ENCODE results near the gene RABIF.
"Not testable (repeated sequence)": the region's sequence is repeated elsewhere in the genome, so short reads cannot be mapped to it uniquely, and the experiment has no call there.

Gene RABIF

DNA sequence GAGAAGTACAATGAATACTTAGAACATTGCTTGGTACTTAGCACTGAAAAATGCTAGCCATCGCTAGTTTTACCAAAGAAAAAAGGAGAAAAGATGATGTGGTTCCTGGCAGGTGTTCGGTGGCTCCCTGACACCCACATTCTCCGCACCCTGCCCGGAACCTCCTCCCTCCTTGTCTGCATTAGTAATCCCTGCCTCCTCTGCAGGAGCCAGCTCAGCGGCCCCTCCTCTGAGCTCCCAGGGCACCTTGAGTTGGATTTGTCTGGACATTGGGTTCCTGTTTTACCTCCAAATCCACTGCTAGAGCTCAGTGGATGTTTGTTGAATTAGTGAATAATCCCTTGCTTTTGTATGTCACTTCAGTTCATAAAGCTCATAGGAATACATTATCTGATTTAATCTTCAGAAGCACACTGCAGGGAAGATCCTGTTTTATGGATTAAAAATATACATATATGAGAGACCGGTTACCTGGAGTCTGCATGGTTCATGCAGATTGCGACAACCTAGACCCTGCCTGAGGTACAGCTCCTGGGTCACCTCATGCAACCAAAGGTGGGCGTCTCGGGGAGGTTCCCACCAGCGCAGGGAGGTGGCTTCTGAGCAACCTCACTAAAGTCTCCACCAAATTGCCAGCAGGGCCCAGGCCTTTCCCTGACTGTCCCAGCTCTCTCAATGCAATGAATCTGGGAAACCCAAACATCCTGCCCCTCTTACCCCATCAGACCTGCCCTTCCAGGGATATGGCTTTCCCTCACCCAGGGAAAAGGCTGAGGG, 54.0 kb downstream of the RABIF start:
- no peak for DNase-seq (ENCODE audit: low spot score)

DNA sequence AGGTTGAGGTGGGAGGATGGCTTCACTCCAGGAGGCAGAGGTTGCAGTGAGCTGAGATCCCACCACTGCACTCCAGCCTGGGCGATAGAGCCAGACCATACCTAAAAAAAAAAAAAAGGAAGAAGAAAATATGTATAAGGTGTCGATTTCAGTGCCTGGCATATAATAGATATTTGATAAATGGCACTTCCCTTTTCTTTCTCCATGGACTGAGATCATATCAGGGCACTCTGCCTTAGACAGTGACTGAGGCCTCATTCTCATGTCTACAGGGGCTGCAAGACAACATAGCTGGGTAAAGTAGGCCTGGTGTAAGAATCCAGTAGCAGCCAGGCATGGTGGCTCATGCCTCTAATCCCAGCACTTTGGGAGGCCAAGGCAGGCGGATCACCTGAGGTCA, 57.0 kb downstream of the RABIF start:
- DNase-seq (ENCODE audit: low spot score), result no peak

DNA sequence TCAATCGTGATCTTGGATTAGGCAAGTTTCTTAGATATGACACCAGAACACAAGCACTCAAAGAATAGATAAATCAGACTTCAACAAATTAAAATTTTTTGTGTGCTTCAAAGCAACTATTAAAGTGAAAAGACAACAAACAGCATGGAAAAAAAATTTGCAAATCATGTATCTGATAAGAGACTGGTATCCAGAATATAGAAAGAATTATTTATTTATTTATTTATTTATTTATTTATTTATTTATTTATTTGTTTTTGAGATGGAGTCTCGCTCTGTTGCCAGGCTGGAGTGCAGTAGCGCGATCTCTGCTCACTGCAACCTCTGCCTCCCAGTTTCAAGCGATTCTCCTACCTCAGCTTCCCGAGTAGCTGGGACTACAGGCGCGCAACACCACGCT, 59.7 kb downstream of the RABIF start:
- DNase-seq (ENCODE audit: low spot score), result not testable (repeated sequence)
